Endothelial cell of hepatic sinusoid (primary cell): Measurements from ENCODE around the gene C1orf21.

ENCODE experiments used
- in situ Hi-C: cut with HindIII; loops from 2 replicates; pipeline ENCODE4 v1.10.0; 2017; ENCODE audit warnings: low sequenced_read_pairs

The C1orf21 gene

GRCh38 chr1:184408580-184408979 is 21.8 kb downstream of the C1orf21 start:
- in situ Hi-C loops: no loop called here

DNA sequence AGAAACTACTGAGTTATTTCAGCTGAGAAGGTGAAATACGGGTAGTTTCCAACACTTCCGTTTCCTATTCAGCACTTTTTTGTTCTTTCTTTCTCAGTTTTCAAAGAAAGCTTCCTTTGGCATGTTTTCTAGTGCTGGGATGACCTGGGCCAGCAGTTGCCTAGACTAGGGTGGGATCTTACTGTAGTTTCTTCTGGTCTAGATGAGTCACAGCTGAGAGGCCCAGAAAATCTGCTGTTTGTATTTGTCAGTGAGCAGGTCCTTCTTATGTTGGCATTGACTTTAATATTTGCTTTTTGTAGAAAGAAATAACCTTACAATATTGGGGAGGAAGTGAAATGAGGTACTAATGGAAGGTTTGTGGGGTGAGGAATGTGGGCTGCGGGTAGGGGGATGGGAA is 22.2 kb downstream of the C1orf21 start:
- in situ Hi-C loops: no loop called here

DNA sequence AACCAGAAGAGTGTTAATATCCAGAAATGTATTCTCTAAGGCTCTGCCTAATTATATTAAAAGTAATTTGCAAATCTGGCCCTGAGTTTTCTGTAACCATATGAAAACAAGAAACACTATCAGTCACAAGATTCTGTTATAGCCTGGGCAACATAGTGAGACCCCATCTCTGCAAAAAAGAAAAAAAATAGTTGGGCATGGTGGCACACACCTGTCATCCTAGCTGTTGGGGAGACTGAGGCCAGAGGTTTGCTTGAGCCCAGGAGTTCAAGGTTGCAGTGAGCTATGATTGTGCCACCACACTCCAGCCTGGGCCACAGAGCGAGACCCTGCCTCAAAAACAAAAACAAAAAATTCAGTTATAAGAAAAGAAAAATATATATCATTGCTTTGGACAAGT is 25.6 kb downstream of the C1orf21 start:
- in situ Hi-C loops: no loop called here

- in situ Hi-C loops: no loop called here
Observed at GRCh38 chr1:184416481-184416880, 29.7 kb downstream of the C1orf21 start.

DNA sequence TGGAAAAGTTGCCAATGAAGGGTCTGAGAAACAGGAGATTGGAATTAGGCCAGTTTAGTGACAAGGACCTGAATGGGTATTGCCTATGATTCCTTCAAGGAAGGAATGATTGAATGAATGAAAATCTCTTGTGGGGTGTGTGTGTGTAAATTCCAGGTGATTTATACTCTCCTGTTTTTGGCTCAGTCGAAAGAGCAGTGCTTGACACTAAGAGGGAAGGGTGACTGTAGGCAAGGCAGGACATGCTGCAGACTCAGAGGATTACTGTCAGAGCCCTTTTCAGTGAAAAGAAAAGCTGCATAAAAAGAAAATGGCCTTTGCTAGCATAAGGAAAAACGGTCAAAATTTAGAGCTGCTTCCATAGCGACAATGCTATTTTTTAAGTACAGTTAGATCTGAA is 30.1 kb downstream of the C1orf21 start:
- in situ Hi-C loops: no loop called here

- in situ Hi-C loops: no loop called here
Observed at GRCh38 chr1:184417916-184418315, 31.1 kb downstream of the C1orf21 start.

GRCh38 chr1:184418652-184419349 is 32.0 kb downstream of the C1orf21 start:
- in situ Hi-C loops: no loop called here

GRCh38 chr1:184419350-184420161 is 32.7 kb downstream of the C1orf21 start:
- in situ Hi-C loops: no loop called here

GRCh38 chr1:184422490-184423233 is 35.8 kb downstream of the C1orf21 start:
- in situ Hi-C loops: no loop called here

DNA sequence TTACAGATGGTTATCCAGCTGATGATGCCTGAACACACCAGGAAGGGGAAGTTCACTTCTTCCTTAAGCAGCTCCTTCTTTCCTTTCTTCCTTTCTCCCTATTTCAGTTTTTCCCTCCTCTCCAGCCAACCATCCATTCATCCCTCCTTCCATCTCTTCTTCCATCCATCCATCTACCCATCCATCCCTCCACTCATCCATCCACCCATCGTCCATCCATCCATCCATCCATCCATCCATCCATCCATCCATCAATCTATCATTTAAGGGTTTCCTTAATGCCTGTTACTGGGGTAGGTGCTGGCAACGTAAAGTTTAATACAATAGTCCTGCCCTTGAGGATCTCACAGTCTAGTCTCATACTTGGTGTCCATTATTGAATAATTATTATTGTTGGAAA is 36.8 kb downstream of the C1orf21 start:
- in situ Hi-C loops: no loop called here

- in situ Hi-C loops: no loop called here
Observed at GRCh38 chr1:184424157-184424556, 37.3 kb downstream of the C1orf21 start.

- in situ Hi-C loops: no loop called here
Observed at GRCh38 chr1:184424945-184425344, 38.1 kb downstream of the C1orf21 start.

DNA sequence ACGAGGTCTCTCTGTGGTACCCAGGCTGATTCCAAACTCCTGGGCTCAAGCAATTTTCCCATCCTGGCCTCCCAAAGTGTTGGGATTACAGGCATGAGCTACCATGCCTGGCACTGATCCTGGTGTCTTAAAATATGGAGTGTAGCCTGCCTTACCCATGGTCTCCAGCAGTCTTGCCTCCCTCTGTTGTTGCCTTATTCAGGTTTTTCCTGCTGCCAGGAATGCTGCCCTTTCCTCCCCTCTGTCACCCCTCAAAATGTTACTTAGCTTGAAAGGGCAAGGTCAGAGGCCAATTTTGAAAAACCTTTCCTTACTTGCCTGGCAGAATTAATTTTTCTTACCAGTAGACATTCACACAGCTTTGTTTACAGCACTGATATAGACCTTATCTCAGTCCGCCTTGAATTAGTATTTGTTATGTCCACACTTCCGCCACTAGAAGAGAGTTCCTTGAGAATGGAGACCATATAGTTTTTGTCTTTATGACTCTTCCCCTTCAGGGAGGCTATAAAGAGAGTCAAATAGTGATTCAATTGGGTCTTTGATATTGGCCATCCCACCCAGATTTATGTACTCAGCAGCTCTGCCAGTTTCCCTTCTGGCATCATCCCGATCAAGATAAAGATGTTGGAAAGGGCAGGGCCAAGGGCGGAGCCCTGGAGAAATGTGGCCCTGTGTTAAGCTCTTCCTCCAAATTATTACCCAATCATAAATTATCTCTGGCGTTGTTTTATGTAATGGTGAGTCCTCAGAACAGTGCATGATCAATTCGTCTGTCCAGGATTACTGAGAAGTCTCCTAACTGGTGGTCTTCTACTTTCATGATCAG is 38.8 kb downstream of the C1orf21 start:
- in situ Hi-C loops: no loop called here

DNA sequence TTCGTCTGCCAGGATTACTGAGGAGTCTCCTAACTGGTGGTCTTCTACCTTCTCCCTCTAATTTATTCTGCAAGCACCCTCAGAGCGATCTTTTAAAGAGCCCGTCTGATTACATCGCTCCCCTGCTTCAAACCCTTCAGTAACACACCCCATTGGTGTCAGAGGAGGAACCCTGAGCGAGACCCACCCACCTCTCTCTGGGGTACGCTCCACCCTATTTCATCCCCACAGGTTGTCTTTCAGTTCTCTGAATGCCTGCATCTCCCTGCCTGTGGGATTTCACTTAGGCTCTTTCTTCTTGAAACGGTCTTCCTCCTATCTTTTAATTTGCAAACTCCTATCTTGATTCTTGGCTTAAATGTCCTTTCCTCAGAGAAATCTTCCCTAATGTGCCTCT is 39.4 kb downstream of the C1orf21 start:
- in situ Hi-C loops: no loop called here

GRCh38 chr1:184427722-184428121 is 40.9 kb downstream of the C1orf21 start:
- in situ Hi-C loops: no loop called here

GRCh38 chr1:184428604-184429003 is 41.8 kb downstream of the C1orf21 start:
- in situ Hi-C loops: no loop called here

DNA sequence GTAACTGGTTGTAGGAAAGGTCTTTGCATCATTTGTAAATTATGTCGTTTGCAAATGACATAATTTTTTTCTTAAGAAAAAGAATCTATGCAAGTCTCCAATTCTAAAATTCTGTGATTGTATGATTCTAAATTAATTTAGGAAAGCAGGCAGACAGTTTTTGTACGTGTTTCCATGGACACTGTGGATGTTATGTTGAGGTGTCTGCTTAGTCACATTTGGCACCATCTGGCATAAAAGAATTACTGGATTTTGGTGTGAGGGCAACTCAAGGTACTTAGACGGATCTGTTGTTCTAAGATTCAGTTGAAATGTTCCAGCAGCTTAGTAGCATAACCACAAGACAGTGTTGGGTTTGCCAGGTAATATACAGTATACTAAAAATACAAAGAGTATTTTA is 42.5 kb downstream of the C1orf21 start:
- in situ Hi-C loops: no loop called here

DNA sequence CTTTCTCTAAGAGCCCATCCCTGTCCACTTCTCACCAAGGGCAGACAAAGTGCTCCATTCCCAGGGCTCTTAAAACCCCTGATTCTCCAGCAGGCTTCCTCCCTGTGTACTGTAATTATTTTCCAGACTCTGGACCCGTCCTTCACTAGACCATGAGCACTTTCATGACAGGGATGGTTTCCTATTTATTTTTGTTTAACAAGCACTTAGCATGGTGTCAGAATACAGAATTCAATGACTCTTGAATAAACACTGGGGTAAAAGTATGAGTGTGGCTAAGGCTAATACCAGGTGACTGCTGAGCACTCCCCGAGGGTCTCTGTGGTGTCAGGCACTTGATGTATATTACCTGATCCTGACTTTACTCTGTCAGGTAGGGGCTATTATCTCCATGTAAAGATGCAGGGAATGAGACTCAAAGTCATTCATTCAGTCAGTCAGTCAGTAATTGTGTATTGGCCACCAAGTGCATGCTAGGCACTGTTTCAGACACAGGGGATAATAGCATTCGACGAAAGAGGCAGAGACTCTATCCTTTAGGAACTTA is 47.2 kb downstream of the C1orf21 start:
- in situ Hi-C loops: no loop called here

DNA sequence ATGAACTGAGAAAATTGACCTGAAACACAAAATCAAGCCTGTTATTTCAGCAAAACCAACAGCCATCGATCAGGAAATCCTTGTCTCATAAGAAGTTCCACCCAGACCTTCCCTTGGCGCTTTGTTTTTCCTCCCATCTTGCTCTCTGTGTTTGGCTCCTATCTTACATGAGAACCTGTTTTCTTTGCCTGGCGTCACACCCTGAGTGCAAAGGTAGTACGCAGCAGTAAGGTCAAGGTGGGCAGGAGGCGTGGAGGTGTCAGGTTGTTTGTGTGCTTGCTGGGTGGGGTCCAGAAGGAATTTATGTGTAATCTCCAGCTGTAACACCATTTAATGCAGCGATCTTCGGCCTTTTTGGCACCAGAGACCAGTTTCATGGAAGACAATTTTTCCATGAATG is 50.5 kb downstream of the C1orf21 start:
- in situ Hi-C loops: no loop called here

GRCh38 chr1:184438363-184438762 is 51.5 kb downstream of the C1orf21 start:
- in situ Hi-C loops: no loop called here

DNA sequence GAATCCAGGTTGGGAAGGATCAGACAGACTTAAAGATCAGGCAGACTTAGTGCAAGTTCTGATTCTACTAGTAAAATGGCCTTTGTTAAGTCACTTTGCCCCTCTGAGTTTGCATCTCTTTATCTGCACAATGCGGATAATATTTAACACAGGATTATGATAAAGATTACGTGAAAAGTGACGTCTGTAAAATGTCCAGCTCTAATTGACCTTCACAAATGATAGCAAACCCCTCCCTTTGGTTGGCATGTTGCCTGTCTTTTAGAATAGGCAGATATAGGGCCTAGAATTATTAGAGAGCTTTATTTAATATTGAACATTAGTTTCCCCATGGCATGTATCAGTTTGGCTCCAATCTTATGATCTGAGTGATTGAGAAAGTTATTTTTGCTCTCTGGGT is 55.4 kb downstream of the C1orf21 start:
- in situ Hi-C loops: no loop called here
